ENCODE measurements around the gene SCN4A. TPM values are rescaled to one million over a fixed set of nuclear protein-coding genes. Genes with fewer than 3 reads are reported as not detected.

SCN4A gene
- total and polyA plus RNA-seq, 2 of the 13 experiments (the other 11 are each of a cell fraction or from before 2014, with no cell fraction given): 0.02 to 0.03 TPM

DNA sequence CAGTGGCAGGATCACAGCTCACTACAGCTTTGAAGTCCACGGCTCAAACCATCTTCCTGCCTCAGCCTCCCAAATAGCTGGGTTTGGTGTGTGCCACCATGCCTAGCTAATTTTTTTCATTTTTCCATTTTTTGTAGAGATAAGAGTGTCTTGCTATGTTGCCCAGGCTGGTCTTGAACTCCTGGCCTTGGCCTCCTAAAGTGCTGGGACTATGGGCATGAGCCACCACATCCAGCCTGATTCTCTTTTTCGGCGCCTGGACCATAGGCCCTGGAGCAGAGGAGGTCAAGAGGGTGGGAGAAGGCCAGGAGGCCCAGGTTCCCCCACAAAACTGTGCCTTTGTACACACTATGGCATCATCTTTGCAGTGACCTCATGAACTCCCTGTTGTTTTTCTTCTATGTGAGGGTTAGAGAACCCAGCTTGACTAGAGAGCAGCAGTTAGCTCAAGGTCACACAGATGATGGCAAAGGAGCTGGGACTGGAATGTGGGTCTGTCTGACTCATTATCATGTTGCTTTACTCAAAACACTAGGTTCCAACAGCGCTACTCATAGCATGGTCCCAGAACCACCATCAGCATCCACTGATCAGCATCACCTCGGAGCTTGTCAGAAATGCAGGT is 16.3 kb downstream of the SCN4A start (continued):
- TF ChIP-seq GLMP (CRISPR knock-in tag; IDR thresholded peaks at IDR 0.05; ENCODE audit: borderline replicate concordance): no peak
- TF ChIP-seq ZNF317 (CRISPR knock-in tag; IDR thresholded peaks at IDR 0.05): peak; percentile 83; the same call in 1 of the 2 replicates
- TF ChIP-seq RFX5 (IDR thresholded peaks at IDR 0.05; ENCODE audit: low read depth, low read length): no peak
- TF ChIP-seq RBM22 (optimal IDR thresholded peaks at IDR 0.05; ENCODE audit: low read length): no peak
- no peak for TF ChIP-seq PCBP1 (IDR thresholded peaks at IDR 0.05; ENCODE audit: borderline replicate concordance, low read depth, low read length)
- TF ChIP-seq STAG1 (CRISPR knock-in tag; IDR thresholded peaks at IDR 0.05): no peak
- TF ChIP-seq ATF7 (IDR thresholded peaks at IDR 0.05): no peak
- no peak for TF ChIP-seq ATF7 (CRISPR knock-in tag; IDR thresholded peaks at IDR 0.05)
- no peak for TF ChIP-seq SOX6 (IDR thresholded peaks at IDR 0.05)
- peak; percentile 55; the same call in 1 of the 2 replicates for TF ChIP-seq SOX6 (CRISPR knock-in tag; IDR thresholded peaks at IDR 0.05)
- no peak for TF ChIP-seq ZNF446 (CRISPR knock-in tag; IDR thresholded peaks at IDR 0.05)
- no peak for TF ChIP-seq MED8 (CRISPR knock-in tag; IDR thresholded peaks at IDR 0.05; ENCODE audit: insufficient replicate concordance)
- TF ChIP-seq NR2C2 (CRISPR knock-in tag; IDR thresholded peaks at IDR 0.05; ENCODE audit: borderline replicate concordance): peak; percentile 52; the same call in 1 of the 2 replicates
- no peak for TF ChIP-seq PHF5A (CRISPR knock-in tag; IDR thresholded peaks at IDR 0.05; ENCODE audit: low read depth, unreplicated experiment)
- peak; percentile 58 for TF ChIP-seq SAP130 (CRISPR knock-in tag; IDR thresholded peaks at IDR 0.05; ENCODE audit: low read depth)
- no peak for TF ChIP-seq ZNF12 (CRISPR knock-in tag; IDR thresholded peaks at IDR 0.05)
- no peak for TF ChIP-seq ZKSCAN5 (CRISPR knock-in tag; IDR thresholded peaks at IDR 0.05)
- TF ChIP-seq RFXANK (CRISPR knock-in tag; IDR thresholded peaks at IDR 0.05): no peak
- TF ChIP-seq RBM39 (IDR thresholded peaks at IDR 0.05; ENCODE audit: low read depth, low read length, poor library complexity, severe bottlenecking): no peak
- TF ChIP-seq NR2F6 (IDR thresholded peaks at IDR 0.05): peak; percentile 73; the same call in 1 of the 2 replicates
- TF ChIP-seq NR2F6 (CRISPR knock-in tag; IDR thresholded peaks at IDR 0.05): peak; percentile 79
- no peak for TF ChIP-seq AGO1 (IDR thresholded peaks at IDR 0.05; ENCODE audit: low read depth, low read length, poor library complexity, severe bottlenecking)
- TF ChIP-seq AHDC1 (CRISPR knock-in tag; IDR thresholded peaks at IDR 0.05; ENCODE audit: borderline replicate concordance): peak; percentile 59; the same call in 1 of the 2 replicates
- TF ChIP-seq FOXO1 (CRISPR knock-in tag; IDR thresholded peaks at IDR 0.05): peak; percentile 74; the same call in 1 of the 2 replicates
- TF ChIP-seq PAX8 (CRISPR knock-in tag; IDR thresholded peaks at IDR 0.05; ENCODE audit: borderline replicate concordance): no peak
- no peak for TF ChIP-seq MTF2 (CRISPR knock-in tag; IDR thresholded peaks at IDR 0.05; ENCODE audit: borderline replicate concordance)
- TF ChIP-seq IRF2 (CRISPR knock-in tag; IDR thresholded peaks at IDR 0.05): 0 out of 2 replicates have a peak, but pooled peaks have one; percentile 58
- peak; percentile 97 for TF ChIP-seq RARA (CRISPR knock-in tag; IDR thresholded peaks at IDR 0.05)

All from HepG2 (cell line).